HS-27A (cell line): ENCODE measurements around the gene TFIP11.
"Not testable (repeated sequence)": the region's sequence is repeated elsewhere in the genome, so short reads cannot be mapped to it uniquely, and the experiment has no call there.

Experiments used
- DNase-seq: peaks from one replicate; pipeline ENCODE4 v3.0.0-alpha.2; 2012; ENCODE audit warnings: low read depth, missing footprints

TFIP11 gene

DNA sequence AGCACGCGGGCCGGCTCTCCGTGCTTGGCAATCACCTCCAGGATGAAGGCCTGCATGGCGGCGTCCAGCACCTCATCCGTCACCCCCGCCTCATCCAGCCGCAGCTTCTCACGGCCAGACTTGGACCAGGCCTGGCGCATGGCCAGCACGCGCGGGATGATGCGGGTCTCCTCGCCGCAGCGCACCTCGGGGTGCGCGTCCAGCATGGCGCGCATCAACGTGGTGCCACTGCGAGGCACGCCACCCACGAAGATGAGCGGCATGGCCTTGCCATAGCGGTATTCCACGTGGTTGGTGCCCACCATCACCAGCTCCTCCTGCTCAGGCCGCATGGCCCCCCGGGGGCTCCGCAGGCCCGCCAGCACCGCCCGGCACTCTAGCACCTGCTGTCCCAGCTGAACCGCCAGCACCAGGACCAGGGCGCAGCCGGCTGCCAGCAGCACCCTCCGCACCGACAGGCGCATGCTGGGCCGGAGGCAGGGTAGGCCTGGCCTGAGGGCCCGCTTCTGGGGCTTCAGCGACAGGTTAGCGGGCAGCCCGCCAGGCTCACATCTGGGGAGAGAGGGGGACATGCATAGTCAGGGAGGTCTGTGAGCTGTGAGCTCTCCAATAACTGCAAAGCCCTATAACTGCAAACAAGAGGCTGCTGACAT, 29.0 kb upstream of the TFIP11 start:
- no peak for DNase-seq

DNA sequence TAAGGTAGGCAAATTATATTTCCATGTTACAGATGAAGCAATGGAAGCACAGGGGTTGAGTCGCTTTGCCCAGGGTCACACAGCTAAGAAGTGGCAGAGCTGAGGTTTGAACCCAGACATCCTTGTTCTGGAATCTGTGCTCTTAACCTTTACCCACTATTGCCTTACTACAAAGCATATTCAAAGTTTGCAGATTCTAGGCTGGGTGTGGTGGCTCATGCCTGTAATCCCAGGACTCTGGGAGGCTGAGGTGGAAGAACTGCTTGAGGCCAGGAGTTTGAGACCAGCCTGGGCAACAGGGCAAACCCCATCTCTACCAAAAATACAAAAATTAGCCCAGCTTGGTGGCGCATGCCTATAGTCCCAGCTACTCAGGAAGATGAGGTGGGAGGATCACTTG, 27.8 kb upstream of the TFIP11 start:
- no peak for DNase-seq

DNA sequence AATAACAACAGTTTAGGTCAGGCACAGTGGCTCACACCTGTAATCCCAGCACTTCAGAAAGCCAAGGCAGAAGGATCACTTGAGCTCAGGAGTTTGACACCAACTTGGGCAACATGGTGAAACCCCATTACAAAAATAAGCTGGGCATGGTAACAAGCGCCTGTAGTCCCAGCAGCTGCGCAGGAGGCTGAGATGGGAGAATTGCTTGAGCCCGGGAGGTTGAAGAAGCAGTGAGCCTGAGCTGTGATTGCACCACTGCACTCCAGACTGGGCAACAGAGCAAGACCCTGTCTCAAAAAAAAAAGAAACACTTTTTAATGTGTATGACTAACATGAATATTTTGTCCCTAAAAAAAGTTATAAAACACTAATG, 24.5 kb upstream of the TFIP11 start:
- DNase-seq = no peak

DNA sequence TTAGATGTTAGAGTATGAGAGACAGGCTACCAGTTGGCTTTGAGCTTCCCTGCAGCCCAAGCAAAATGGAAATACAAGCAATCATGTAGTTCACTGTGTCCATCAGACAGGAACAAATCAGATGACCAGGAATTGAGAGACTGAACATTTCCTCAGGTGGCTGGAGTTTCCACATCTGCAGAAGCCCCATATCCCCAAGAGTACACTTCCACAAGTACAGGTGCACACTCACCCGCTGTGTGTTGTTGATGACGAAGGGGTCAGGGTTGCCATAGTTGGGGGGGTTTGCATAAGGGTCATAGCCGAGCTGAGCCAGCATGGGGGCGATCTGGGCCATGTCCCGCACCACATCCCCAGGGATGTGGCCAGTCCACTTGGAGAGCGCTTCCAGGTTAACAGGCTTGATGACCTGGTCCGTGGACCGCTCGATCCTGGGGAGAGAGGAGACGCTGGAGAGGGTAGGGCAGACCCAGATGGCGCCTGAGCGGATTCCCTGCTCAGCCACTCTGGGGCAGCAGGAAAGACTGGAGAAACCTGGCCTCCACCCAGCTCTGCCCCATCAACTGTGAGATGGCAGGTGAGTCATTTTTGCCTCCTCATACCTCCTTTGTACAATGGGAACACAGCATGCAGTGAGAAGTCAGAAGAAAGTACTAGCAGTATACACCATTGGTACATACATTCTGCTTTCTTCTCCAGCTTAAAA, 23.9 kb upstream of the TFIP11 start:
- no peak for DNase-seq

DNA sequence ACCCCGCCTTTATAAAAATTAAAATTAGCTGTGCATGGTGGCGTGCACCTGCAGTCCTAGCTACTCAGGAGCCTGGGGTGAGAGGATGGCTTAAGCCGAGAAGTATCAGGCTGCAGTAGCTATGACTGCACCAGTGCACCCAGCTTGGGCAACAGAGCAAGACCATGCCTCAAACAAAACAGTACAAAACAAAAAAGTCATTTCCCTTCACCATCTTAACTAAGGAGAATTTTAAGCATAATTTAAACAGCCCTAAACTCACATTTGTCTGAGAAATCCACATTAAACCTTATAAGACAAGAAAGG, 23.3 kb upstream of the TFIP11 start:
- no peak for DNase-seq

DNA sequence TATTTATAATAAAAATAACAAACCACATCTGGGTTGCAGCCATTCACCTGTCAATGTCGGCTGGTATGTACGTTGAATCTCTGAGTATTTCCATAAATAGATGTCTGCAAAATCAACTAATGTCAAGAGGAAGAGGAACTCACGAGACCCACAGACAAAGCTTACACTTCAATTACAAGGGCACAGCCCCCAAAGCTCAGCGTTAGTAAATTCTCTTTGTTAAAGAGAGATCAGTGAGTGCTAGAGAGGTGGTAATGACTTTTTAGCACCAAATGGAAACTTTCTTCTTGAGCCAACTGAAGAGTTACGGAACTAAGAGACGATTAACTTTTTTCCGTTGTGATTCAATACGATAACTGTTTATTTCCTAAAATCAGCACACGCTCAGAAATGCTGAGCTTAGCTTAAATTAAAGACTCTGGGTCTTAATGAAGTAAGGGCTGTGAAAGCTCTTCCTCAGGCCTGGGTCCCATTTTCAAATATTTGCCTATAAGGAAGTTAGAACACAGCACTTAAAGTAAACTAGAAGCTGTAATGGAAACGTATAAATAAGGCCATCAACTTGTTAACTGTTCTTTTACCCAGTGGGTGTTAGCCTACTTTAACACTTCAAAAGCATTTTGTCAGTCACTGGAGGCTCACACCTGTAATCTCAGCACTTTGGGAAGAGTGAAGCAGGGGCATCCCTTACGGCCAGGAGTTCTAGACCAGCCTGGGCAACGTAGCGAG, 22.8 kb upstream of the TFIP11 start:
- DNase-seq = no peak

DNA sequence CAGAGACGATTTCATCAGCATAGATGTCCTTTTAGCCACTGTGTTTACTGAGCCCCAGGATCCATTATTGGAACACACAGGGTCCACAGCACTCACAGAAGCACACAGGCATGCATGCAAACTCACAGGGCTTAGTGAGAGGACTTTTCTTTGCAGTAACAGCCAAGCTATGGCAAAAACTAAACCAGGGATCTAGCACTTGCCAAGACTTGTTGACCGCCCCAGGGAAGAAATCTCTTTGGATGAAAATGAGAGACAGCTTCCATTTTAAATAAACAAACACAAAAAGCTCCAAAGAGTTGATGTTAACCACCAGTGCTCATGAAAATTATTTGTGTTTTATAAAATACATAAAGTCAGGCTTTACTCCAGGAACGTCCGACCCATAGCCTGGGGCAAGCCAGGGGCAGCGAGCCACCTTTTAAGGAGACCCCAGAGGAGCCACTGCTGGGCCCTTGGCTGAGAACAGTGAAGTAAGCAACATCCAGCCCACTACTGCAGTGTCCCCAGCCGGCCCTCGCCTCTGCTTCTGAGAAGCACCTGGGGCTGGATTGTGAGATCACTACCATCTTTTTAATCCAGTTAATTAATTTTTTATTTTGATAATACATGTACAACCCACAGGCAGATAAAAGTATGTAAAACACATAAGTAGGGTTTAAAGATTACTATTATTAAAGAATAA, 22.0 kb upstream of the TFIP11 start:
- DNase-seq = no peak

DNA sequence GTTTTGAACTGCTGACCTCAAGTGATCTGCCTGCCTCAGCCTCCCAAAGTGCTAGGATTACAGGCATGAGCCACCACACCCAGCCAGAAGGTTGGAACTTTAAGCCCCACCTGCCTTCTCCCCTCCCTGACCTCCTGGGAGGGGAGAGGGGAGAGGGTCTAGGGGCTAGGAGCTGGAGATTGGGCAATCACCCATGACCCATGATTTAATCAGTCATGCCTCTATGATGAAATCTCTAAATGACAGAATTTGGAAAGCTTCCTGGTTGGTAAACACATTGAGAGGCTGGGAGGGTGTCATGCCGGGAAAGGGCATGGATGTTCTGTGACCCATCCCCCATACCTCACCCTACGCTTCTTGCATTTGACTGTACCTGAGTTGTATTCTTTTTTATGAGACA, 17.1 kb upstream of the TFIP11 start:
- DNase-seq = no peak

DNA sequence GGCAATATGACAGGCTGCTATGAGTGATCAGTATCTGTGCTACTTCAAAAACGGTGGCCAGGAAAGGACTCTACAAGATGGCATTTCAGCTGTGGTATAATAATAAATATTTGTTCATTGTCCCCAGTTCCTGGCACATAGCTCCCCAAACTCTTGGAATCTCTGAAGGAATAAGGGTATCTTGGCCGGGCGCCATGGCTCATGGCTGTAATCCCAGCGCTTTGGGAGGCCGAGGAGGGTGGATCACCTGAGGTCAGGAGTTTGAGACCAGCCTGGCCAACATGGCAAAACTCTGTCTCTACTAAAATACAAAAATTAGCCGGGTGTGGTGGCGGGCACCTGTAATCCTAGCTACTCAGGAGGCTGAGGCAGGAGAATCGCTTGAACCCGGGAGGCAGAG, 16.2 kb upstream of the TFIP11 start:
- DNase-seq = not testable (repeated sequence)

DNA sequence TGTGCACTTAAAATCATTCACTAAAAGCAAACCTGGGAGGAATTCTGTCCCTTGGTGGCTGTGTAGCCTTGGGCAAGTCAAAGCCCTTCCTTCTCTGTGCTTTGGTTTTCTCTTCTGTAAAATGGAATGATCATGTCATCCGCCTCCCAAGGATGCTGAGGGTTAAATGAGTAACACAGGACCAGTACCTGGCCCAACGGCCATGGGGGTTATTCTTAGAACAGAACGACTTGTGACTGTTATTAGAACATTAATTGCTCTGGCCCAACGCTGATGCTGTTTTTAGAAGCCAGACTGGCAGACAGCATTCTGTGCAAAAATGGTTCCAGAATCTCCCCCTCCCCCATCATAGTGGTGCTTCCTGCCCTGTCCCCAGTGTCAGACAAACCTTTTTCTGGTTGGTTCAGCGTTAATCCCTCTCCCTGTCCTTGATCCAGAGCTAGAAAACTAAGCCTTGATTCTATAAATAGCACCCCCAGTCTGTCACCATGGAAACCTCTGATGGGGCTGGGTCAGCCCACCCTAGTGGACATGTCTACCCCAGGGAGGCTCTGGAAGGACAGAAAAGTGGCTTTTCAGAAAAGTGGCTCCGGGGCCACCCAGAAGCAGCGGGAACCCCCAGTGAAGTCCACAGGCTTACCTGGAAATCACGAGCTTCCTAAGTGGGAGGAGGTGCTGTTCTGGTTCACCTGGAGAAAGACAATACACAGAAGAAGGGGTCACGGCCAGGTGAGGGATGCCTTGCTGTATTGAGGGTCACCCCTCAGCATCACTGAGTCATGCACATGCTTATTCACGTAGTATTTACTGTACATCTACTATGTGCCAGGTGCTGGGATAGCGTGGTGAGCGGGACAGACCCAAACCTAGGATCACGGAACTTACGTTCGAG, 15.5 kb upstream of the TFIP11 start:
- no peak for DNase-seq

DNA sequence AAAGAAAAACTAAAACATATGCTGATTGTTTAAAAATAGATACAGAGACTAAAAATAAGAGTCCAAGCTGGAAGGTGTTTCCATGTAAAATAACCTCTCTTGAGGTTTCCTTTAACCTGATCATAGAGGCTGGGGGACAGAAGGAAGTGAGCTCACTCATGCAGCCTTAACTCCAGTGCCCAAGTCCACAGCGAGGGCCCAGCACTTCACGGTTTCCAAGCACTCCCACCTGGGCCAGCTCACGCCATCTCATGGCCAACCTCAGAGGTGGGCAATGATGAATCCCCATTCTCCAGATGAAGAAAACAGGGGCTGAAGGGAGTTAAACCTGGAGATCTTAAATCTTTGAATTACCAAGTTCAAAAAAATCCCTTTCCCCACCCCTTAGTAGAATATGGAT, 14.9 kb upstream of the TFIP11 start:
- no peak for DNase-seq

DNA sequence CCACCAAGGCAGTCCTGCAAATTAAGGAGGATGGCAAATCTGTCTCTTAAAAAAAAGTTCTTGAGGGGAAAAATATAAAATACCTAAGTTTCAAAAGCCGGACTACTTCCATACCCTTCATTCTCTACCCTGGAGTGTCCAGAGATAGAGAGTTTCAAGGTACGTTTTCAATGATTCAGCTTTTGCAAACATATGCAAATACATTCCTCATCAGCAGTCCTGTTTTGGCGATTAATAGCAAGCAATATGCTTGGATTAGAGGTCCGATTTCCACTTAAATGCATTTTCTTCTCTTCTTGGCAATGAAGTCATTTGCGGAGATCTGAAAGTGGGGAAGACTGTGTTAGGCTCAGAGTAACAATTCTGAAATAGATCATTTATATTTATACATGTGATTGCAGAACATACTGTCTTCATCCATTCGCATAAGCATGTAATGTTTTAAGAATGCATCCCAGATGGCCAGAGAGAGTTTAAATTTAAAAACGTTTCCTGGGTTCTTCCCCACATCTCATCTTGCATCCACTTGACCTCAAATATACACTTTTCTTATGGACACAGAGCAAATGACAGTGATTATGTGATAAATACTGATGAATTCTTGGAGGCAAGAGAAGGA, 13.8 kb upstream of the TFIP11 start:
- no peak for DNase-seq

DNA sequence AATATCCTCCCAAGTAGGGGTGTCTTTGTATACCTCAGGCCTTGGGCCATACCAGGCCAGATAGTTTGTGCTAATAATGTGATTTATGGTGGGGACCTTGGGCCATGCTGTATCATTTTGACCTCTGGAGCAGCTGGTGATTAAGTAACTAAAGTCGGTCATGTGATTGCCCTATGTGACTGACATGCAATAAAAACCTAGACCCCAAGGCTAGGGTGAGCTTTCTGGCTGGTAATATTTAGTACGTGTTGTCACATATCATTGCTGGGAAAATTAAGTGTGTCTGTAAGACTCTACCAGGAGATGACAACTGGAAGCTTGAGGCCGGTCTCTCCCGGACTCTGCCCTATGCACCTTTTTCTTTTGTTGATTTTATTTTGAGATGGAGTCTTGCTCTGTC, 12.6 kb upstream of the TFIP11 start:
- DNase-seq = no peak

DNA sequence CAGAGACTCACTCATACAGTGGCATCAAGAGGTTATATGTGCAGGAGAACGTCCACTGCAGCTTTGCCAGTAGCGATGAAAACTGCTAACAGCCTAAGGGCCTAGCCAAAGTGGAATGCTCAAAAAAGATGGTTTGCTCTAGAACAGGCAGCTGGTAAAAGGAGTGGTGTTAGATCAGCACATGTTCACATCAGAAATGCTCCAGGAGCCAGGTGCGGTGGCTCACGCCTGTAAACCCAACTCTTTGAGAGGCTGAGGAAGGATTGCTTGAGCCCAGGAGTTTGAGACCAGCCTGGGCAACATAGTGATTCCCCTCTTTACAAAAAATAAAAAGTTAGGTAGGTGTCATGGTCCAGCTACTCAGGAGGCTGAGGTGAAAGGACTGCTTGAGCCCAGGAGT, 10.3 kb upstream of the TFIP11 start:
- DNase-seq = no peak

DNA sequence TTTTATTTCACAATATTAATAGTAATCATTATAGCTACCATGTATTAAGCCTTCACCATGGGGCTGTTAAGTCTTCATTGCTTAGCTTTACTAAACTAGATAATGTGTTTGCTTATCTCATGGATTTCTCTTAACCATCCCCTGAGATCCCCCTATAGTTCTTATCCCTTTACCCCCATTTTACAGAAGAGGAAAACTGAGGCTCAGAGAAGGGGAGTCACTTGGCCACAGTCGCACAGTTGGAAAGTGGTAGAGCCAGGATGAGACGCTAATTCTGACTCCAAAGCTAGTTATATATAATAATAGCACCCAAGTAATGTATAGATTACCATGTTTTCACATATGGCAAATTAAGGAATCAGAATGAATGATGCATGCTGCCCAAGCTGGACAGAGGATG, 9.7 kb upstream of the TFIP11 start:
- no peak for DNase-seq

DNA sequence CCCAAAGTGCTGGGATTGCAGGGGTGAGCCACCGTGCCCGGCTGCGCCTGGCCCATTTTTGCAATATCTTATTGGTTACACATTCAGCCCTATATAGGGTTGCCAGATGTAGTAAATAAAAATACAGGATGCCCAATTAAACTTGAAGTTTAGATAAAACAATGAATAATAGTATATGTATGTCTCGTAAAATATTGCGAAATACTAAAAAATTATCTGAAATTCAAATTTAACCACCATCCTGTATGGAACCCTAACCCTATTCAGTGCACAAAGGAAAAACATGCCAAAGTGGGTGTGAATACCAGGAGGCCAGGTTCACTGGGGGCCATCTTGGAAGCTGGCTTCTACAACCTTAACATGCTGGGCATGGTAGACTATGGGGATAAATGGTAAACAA, 5.2 kb upstream of the TFIP11 start:
- no peak for DNase-seq

DNA sequence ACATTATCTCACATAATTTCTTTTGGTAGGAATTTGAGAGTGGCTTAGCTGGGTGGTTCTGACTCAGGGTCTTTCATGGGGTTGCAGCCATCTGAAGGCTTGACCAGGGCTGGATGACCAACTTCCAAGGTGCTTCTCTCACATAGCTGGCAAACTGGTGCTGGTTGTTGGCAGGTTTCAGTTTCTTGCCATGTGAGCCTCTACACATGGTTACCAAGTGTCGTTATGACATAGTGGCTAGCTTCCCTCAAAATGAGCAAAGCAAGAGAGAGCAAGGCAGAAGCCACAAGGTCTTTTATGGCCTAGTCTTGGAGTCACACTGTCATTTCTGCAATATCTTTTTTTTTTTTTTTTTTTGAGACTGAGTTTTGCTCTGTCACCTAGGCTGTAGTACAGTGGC, 4.2 kb upstream of the TFIP11 start:
- DNase-seq = no peak

DNA sequence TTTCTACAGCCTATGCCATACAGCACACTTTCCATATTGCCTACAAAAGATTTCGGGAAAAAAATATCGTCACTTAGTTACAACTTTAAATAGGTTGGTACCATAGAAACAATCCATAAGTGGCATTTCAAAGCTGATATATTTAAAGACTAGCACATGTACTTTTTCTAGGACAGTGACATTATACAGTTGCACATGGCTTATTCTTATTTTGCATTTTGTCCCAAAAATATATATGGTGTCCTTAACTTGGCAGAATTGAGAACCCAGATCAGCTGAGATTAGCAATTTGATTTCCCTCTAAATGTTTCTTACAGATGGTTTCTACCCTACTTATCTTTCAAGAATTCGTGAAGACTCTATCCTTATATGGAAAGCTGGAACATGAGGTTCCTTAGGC, 3.7 kb upstream of the TFIP11 start:
- no peak for DNase-seq

DNA sequence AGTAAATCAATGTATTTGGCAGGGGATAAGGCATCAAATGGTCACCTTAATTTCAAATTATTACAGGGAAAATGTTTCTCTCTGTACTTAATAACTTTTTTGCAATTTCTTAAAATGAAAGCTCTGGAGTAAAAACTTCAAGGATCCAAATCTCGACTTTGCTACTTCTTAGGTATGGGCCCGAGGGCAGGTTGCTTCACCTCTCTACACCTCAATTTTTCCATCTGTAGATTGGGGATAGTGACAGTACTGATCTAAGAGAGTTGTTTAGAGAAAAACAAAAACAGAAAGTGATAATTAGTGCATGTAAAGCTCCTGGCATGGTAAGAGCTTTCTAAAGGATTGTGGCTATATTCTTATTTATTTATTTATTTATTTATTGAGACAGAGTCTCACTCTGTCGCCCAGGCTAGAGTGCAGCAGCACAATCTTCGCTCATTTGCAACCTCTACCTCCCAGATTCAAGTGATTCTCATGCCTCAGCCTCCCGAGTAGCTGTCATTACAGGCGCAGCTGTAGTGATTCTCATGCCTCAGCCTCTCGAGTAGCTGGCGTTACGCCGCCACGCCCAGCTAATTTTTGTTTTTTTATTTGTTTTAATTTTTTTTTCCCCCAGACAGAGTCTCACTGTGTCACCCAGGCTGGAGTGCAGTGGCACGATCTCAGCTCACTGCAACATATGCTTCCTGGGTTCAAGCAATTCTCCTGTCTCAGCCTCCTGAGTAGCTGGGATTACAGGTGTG, 2.3 kb upstream of the TFIP11 start:
- DNase-seq = no peak

DNA sequence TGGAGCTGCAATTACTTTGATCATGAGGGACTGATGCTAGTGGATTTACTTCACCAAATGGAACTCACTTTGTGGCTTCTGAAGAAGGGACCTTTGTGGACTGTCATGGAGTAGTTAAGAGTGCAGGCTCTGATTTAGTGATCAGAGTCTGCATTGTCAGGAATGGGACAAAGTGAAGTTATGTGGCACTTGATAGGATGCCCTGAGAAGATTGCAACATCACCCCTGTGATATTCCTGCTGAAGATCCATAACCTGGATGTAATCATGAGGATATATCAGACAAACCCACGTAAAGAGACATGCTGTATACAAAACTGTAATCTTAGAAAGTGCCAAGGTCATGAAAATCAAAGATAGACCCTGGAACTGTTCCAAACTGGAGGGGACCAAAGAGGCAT, 1.6 kb upstream of the TFIP11 start:
- DNase-seq = no peak

DNA sequence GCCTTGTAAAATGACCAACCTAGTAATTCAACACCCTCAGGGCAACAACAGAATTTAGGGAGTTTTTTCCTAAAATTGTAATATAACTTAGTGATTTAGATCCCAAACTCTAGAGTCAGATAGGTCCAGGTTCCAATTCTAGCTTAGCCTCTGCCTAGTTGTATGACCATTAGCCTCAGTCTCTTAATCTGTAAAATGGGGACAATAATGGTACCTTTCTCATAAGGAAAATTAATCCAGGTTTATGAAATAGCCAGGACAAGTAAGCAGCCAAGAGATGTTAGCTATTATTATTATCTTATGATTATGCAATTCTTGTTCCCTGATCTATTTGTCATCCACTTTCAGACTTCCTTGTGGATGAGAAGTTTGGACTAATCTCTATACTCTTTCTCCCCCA, 4.1 kb downstream of the TFIP11 start:
- DNase-seq = no peak
